Measurements from ENCODE around the gene CBLB.

Gene CBLB

GRCh38 chr3:105656651-105657504 lies 211.9 kb downstream of the CBLB start:
- TF ChIP-seq FOXP2 (optimal IDR thresholded peaks at IDR 0.05; ENCODE audit: borderline replicate concordance, extremely low read depth, extremely low read length, insufficient read depth) (no peak), REST (IDR thresholded peaks at IDR 0.05; ENCODE audit: insufficient read depth in 1 of 2, low read depth in 2 of 2, low read length in 2 of 2) (no peak), POLR2AphosphoS5 (IDR thresholded peaks at IDR 0.05; ENCODE audit: low read depth, low read length) (no peak), TAF1 (IDR thresholded peaks at IDR 0.05; ENCODE audit: borderline replicate concordance, insufficient read depth, low read length) (no peak)

DNA sequence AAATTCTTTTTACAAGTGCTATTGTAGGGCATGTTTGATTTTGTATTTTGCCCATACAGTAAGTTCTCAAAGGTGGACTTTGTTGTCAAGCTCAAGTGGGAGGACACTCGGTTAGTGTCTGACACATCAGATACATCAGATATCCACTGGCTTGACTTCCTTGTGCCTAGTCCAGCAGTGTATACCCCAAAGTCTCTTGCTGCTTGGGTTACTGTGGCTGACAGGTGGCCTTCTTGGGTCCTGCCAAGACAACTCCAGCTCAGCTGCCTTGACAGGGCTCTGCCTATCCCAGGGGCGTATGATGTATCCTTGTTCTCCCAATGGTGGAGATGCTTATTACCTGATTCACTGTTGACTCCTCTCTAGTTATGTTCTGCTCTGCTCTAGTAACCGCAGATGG lies 214.9 kb downstream of the CBLB start:
- TF ChIP-seq POLR2AphosphoS5 (IDR thresholded peaks at IDR 0.05; ENCODE audit: low read depth, low read length), result no peak
- no peak for TF ChIP-seq FOXP2 (optimal IDR thresholded peaks at IDR 0.05; ENCODE audit: borderline replicate concordance, extremely low read depth, extremely low read length, insufficient read depth)
- TF ChIP-seq TAF1 (IDR thresholded peaks at IDR 0.05; ENCODE audit: borderline replicate concordance, insufficient read depth, low read length), result no peak
- TF ChIP-seq SIN3A (IDR thresholded peaks at IDR 0.05; ENCODE audit: borderline replicate concordance, insufficient read depth, low read length), result no peak
- TF ChIP-seq REST (IDR thresholded peaks at IDR 0.05; ENCODE audit: insufficient read depth in 1 of 2, low read depth in 2 of 2, low read length in 2 of 2), result no peak

DNA sequence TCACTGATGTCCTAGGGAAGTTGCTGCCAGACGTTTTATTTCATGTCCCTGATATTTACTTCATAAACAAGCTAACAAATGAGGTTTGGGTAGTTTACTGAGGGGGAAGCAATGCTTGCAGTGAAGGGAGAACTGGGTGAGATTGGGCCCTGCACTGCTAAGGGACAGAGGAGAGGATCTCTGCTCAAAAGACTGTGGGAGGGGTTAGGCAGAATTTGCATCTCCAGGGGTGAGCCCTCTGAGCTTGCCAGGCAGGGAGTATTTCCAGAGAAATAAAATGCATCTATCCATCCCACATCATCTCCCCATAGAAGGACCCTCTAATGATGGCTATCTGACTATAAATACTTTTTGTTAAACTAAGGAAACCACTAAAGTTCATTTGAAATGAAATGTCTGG lies 215.6 kb downstream of the CBLB start:
- TF ChIP-seq TAF1 (IDR thresholded peaks at IDR 0.05; ENCODE audit: borderline replicate concordance, insufficient read depth, low read length) (no peak), SIN3A (IDR thresholded peaks at IDR 0.05; ENCODE audit: borderline replicate concordance, insufficient read depth, low read length) (no peak), FOXP2 (optimal IDR thresholded peaks at IDR 0.05; ENCODE audit: borderline replicate concordance, extremely low read depth, extremely low read length, insufficient read depth) (no peak), POLR2AphosphoS5 (IDR thresholded peaks at IDR 0.05; ENCODE audit: low read depth, low read length) (no peak), REST (IDR thresholded peaks at IDR 0.05; ENCODE audit: insufficient read depth in 1 of 2, low read depth in 2 of 2, low read length in 2 of 2) (no peak)

DNA sequence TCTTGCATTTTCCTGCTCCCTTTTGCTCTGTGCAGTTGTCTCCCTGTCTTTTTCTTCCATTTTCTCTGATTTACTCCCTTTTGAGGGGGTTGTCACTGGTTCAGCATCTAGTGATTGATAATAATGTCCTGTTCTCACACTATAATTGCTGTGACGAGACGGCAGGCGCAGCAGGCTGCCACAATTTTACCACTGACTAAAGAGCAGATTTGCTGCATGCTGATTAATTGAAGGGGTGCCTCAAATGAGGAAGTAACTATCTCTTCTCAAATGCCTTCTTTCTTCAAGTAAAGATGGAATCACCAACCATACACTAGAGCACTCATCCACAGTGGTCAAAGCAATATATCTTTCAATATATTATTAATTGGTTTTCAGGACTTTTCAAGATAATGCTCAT lies 219.3 kb downstream of the CBLB start:
- TF ChIP-seq SIN3A (IDR thresholded peaks at IDR 0.05; ENCODE audit: borderline replicate concordance, insufficient read depth, low read length) (no peak), FOXP2 (optimal IDR thresholded peaks at IDR 0.05; ENCODE audit: borderline replicate concordance, extremely low read depth, extremely low read length, insufficient read depth) (no peak), REST (IDR thresholded peaks at IDR 0.05; ENCODE audit: insufficient read depth in 1 of 2, low read depth in 2 of 2, low read length in 2 of 2) (no peak), POLR2AphosphoS5 (IDR thresholded peaks at IDR 0.05; ENCODE audit: low read depth, low read length) (no peak), TAF1 (IDR thresholded peaks at IDR 0.05; ENCODE audit: borderline replicate concordance, insufficient read depth, low read length) (no peak)
